ACHN (cell line): Measurements from ENCODE around the gene MLLT3.
"Not testable (repeated sequence)": the region's sequence is repeated elsewhere in the genome, so short reads cannot be mapped to it uniquely, and the experiment has no call there.

Experiments used
- DNase-seq: peaks from one replicate; pipeline ENCODE4 v3.0.0-alpha.2; 2015
- in situ Hi-C: cut with HindIII; loops from 2 replicates; pipeline ENCODE4 v1.10.0; 2017; ENCODE audit warnings: low sequenced_read_pairs, low pct_ligation_motif_present, low pct_unique_long_range_greater_than_20kb

Gene MLLT3

GRCh38 chr9:20604562-20604961, 17.7 kb downstream of the MLLT3 start:
- in situ Hi-C loops = no loop called here
- no peak for DNase-seq

DNA sequence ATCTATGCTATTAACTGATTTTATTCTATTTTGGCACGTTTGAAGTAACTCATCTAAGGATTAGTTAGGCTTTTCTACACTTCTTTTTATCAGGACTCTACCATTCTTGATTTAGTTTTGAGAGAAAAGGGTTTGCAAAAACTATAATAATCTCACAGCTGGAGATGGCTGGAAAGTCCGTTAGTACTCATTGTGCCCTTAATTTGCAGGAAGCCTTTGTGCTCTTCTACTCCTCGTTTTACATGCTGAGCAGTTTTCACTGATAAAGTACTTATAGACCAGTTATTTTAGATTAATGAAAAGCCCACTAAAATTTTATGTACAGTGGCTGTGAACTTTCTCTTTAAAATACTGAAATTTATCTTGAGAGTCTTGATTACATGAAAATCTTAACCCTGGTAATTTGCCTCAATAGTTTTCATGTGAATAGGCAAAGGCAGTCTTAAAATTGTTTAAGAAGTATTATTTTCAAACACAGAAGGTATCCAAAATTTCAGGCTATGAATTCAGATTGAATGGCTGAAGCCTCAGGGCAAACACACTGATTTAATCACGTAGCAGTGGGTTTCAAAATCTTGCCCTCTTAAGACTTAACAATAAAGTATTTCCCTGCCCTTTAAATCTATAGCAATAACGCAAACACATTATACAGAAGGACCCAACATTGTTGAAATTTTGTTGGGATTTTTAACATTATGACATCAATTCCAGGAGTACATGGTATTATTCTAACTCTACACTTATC, 18.6 kb downstream of the MLLT3 start:
- DNase-seq = no peak
- in situ Hi-C loops = no loop called here

- no peak for DNase-seq
These were observed 21.0 kb downstream of the MLLT3 start for GRCh38 chr9:20601292-20601691.

GRCh38 chr9:20599195-20599594, 23.1 kb downstream of the MLLT3 start:
- DNase-seq = no peak
- in situ Hi-C loops = no loop called here

More at GRCh38 chr9:20601292-20601691, 21.0 kb downstream of the MLLT3 start:
- in situ Hi-C loops = no loop called here

- no peak for DNase-seq
- in situ Hi-C loops = no loop called here
These were observed 23.9 kb downstream of the MLLT3 start for GRCh38 chr9:20598367-20598766.

- in situ Hi-C loops = no loop called here
- no peak for DNase-seq
These were observed 24.4 kb downstream of the MLLT3 start for GRCh38 chr9:20597862-20598261.

DNA sequence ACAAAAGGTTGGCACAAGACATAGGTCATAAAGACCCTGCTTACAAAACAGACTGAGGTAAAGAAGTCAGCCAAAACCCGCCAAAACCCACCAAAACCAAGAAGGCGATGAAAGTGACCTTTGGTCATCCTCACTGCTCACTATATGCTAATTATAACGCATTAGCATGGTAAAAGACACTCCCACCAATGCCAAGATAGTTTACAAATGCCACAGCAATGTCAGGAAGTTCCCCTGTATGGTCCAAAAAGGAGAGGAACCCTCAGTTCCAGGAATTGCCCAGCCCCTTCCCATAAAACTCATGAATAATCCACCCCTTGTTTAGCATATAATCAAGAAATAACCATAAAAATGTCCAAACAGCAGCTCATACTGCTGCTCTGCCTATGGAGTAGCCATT, 27.7 kb downstream of the MLLT3 start:
- in situ Hi-C loops = no loop called here
- DNase-seq = no peak

GRCh38 chr9:20593537-20593936, 28.8 kb downstream of the MLLT3 start:
- in situ Hi-C loops = no loop called here
- no peak for DNase-seq

DNA sequence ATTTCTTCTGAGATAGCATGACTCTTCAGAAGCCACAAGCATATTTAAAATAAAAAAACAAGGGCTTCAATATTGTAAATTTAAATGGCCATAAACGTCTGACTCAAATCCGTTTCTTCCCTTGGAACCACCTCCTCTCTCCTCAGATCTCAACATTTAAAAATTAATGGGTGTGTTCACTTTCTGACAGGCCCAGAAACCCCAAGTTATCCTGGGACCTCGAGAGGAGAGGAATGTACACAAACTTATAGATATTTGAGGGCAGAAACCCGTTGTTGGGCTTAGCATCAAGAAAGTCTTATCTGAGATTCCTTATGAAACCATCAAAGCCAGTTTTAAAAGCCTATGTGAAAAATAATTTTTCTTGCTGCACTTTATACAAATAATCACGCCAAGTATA, 29.2 kb downstream of the MLLT3 start:
- in situ Hi-C loops = no loop called here
- no peak for DNase-seq

DNA sequence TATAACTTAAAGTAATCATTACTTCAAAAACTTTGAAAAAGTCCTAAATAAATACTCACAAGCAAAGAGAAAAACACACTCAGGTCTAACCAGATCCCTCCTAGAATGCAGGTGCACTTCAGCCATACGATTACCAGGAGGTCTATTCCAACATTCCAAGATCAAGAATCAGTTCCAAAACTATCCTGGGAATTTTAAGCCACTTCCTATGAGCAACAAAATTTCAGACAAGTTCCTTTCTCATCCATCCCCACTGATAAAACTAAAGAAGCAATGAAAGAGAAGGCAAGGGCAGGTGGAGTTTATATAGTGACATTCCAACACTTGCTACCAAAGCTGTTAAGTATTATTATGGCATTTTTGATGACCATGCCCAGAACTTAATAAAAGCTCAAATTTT, 29.6 kb downstream of the MLLT3 start:
- DNase-seq = no peak
- in situ Hi-C loops = no loop called here

- no peak for DNase-seq
- in situ Hi-C loops = no loop called here
These were observed 31.1 kb downstream of the MLLT3 start for GRCh38 chr9:20591223-20591622.

DNA sequence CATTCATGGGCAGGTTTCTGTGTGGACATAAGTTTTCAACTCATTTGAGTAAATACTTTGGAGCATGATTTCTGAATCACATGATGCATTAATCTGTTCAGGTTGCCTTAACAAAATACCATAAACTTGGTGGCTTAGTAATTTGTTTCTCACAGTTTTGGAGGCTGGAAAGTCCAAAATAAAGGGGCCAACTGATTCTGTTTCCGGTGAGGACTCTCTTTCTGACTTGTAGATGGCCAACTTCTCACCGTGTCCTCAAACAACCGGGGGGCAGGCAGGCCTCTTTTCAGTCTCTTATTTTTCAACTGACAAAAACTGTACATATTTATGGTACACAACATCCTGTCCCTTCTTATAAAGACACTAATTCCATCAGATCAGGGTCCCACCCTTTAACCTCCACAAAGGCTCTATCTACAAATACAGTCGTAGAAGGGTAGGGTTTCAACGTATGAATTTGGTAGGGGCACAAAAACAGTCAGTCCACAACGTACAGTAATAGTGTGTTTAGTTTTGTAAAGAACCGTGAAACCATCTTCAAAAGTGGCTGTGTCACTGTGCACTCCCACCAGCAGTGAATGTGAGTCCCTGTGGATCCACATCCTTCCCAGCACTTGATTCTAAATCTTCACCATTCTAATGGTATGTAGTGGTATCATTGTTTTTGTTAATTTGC, 37.2 kb downstream of the MLLT3 start:
- no peak for DNase-seq
- in situ Hi-C loops = no loop called here

GRCh38 chr9:20583088-20583487, 39.2 kb downstream of the MLLT3 start:
- in situ Hi-C loops, DNase-seq: not testable (repeated sequence)

GRCh38 chr9:20582150-20582549, 40.1 kb downstream of the MLLT3 start:
- no peak for DNase-seq
- in situ Hi-C loops = no loop called here

GRCh38 chr9:20580673-20581072, 41.6 kb downstream of the MLLT3 start:
- no peak for DNase-seq
- in situ Hi-C loops = no loop called here

- DNase-seq = no peak
- in situ Hi-C loops = no loop called here
These were observed 42.6 kb downstream of the MLLT3 start for GRCh38 chr9:20579524-20580314.

DNA sequence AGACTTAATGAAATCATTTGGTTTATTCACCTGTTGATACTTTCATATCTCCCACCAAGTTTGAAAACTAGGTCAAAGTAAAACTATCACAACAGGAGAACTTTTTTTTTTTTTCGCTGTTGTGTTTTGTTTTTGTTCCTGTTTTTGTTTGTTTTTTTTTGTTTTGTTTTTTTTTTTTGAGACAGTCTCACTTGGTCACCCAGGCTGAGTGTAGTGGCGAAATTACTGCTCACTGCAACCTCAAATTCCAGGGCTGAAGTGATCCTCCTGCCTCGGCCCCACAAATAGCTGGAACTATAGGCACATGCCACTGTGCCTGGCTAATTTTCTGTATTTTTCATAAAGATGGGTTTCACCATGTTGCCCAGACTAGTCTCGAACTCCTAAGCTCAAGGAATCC, 49.3 kb downstream of the MLLT3 start:
- no peak for DNase-seq
- in situ Hi-C loops = no loop called here

DNA sequence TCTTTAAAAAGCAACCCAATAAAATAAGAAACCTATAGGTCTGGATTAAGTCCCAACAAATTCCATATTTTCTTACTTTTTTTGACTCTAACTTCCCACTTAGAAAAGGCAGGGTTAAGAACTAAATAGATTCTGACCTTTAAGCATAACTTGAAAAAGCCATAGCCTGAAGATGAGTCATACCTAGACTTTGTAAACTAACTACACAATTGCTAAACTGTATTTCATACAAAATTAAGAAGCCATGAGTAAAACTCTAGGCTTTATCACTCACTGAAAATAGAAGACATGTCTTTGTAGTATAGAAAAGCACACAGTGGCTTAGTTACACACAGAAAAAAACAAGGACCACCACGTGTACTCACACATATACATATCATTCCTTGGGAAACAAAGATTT, 51.5 kb downstream of the MLLT3 start:
- no peak for DNase-seq
- in situ Hi-C loops = no loop called here

GRCh38 chr9:20570087-20570486, 52.2 kb downstream of the MLLT3 start:
- in situ Hi-C loops = no loop called here
- DNase-seq = no peak
